ENCODE data around the gene SELPLG.

Gene SELPLG

GRCh38 chr12:108616941-108617858, 16.5 kb downstream of the SELPLG start:
- DNase-seq, result peak; percentile 91

GRCh38 chr12:108616359-108616758, 17.3 kb downstream of the SELPLG start:
- DNase-seq, result no peak

- no peak for DNase-seq
Measured at GRCh38 chr12:108615918-108616317, 17.8 kb downstream of the SELPLG start.

- DNase-seq, result no peak
Measured at GRCh38 chr12:108614639-108615038, 19.1 kb downstream of the SELPLG start.

- DNase-seq, result no peak
Measured at GRCh38 chr12:108614041-108614440, 19.7 kb downstream of the SELPLG start.

GRCh38 chr12:108613548-108613947, 20.1 kb downstream of the SELPLG start:
- DNase-seq, result no peak

GRCh38 chr12:108612788-108613282, 20.9 kb downstream of the SELPLG start:
- DNase-seq, result no peak

- DNase-seq, result peak; percentile 57
Measured at GRCh38 chr12:108611884-108612415, 21.7 kb downstream of the SELPLG start.

GRCh38 chr12:108610856-108611605, 22.7 kb downstream of the SELPLG start:
- DNase-seq, result no peak

GRCh38 chr12:108610336-108610815, 23.3 kb downstream of the SELPLG start:
- DNase-seq, result no peak

GRCh38 chr12:108609537-108610335, 24.0 kb downstream of the SELPLG start:
- no peak for DNase-seq

- no peak for DNase-seq
Measured at GRCh38 chr12:108608616-108609015, 25.1 kb downstream of the SELPLG start.

GRCh38 chr12:108607981-108608600, 25.6 kb downstream of the SELPLG start:
- no peak for DNase-seq

- no peak for DNase-seq
Measured at GRCh38 chr12:108606492-108606891, 27.2 kb downstream of the SELPLG start.

- DNase-seq, result no peak
Measured at GRCh38 chr12:108605690-108606406, 27.8 kb downstream of the SELPLG start.

GRCh38 chr12:108605000-108605689, 28.5 kb downstream of the SELPLG start:
- DNase-seq, result no peak

- DNase-seq, result no peak
Measured at GRCh38 chr12:108604208-108604941, 29.3 kb downstream of the SELPLG start.

GRCh38 chr12:108603743-108604142, 30.0 kb downstream of the SELPLG start:
- DNase-seq, result no peak

GRCh38 chr12:108602976-108603704, 30.6 kb downstream of the SELPLG start:
- no peak for DNase-seq
